Ovary (tissue), 3 donors: Measurements from ENCODE around the gene ARHGAP44.

ENCODE experiments used
- CTCF ChIP-seq, 3 donors: fragments of 450-650 bp in 2 of 3; fragments of 200-600 bp in 1 of 3; IDR thresholded peaks; one replicate each; pipeline versions ENCODE4 v1.5.1 to v1.8.0; 2016 to 2022; ENCODE audit warnings: antibody characterized with exemption in 3 of 3, mild to moderate bottlenecking in 1 of 3
- EP300 ChIP-seq: sonication (generic); formaldehyde crosslinking; IDR thresholded peaks from one replicate; pipeline ENCODE4 v1.6.1; 2017; ENCODE audit warnings: antibody characterized with exemption
- POLR2A ChIP-seq: fragments of 450-650 bp; IDR thresholded peaks from one replicate; pipeline ENCODE4 v1.6.1; 2017; ENCODE audit warnings: antibody characterized with exemption, mild to moderate bottlenecking, moderate library complexity
- donor health status: DM: no; HTN: no; CAD: no.

GRCh38 chr17:12958786-12959185, 169.5 kb downstream of the ARHGAP44 start:
- TF ChIP-seq CTCF (IDR thresholded peaks at IDR 0.05) (no peak), POLR2A (no peak), EP300 (no peak)
